Measurements from ENCODE around the gene POU6F2. TPM values are rescaled to one million over a fixed set of nuclear protein-coding genes. Genes with fewer than 3 reads are reported as not detected.

Gene POU6F2
- total RNA-seq, 1 experiment from 2014 or later = 2.9 TPM

GRCh38 chr7:38940774-38941173 is 36.9 kb upstream of the POU6F2 start (continued):
- no peak for TF ChIP-seq NFATC4 (CRISPR knock-in tag; IDR thresholded peaks at IDR 0.05)

DNA sequence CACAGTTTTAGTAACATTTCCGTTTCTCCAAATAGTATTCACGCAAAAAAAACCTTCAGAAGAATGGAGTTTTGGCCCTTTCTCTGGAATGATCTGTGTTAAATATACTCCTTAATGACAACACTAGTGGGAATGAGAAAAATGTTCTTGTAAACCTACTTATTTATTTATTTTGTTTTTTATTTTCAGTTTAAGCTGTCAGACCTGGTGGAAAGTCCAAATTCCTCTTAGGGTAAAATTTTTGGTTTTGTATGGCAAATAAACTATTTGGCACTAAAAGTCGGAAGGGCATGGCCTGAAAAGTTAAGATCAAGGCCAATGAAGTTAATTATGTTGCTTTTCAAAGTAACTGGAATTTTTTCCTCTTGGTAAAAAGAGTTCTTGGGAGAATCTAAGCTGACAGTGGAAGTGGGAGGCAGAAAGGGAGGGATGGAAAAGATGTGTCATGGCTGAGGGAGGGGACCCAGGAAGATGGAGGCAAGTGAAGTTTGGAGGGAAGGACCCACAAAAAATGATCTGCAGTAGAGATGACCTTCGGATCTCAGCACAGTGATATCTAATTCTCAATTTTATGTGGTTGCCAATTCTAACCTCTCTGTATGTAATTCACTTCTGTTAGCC is 35.2 kb upstream of the POU6F2 start:
- CTCF ChIA-PET = no interaction called here

More for the DNA sequence above, 35.2 kb upstream of the POU6F2 start:
- no peaks in the 10 kb centered on the region for H3K9me3 Mint-ChIP-seq
- TF ChIP-seq TP53 (CRISPR knock-in tag; IDR thresholded peaks at IDR 0.05) = no peak
- no peak for TF ChIP-seq RORB (CRISPR knock-in tag; IDR thresholded peaks at IDR 0.05)
- TF ChIP-seq MLX (CRISPR knock-in tag; IDR thresholded peaks at IDR 0.05) = no peak
- no peak for TF ChIP-seq HMGA2 (CRISPR knock-in tag; IDR thresholded peaks at IDR 0.05)
- no peak for TF ChIP-seq NFYB (CRISPR knock-in tag; conservative IDR thresholded peaks at IDR 0.05; ENCODE audit: low read depth)
- TF ChIP-seq ARID4B (CRISPR knock-in tag; IDR thresholded peaks at IDR 0.05; ENCODE audit: borderline replicate concordance) = no peak
- no peak for TF ChIP-seq FOXP4 (CRISPR knock-in tag; IDR thresholded peaks at IDR 0.05)
- TF ChIP-seq ATF3 (CRISPR knock-in tag; conservative IDR thresholded peaks at IDR 0.05) = no peak
- TF ChIP-seq E2F5 (CRISPR knock-in tag; IDR thresholded peaks at IDR 0.05) = no peak
- TF ChIP-seq ZSCAN18 (CRISPR knock-in tag; IDR thresholded peaks at IDR 0.05) = no peak
- TF ChIP-seq CREB1 (CRISPR knock-in tag; IDR thresholded peaks at IDR 0.05) = no peak
- TF ChIP-seq SMAD4 (CRISPR knock-in tag; IDR thresholded peaks at IDR 0.05) = no peak
- no peak for TF ChIP-seq NR1H2 (CRISPR knock-in tag; IDR thresholded peaks at IDR 0.05)
- TF ChIP-seq ZNF263 (CRISPR knock-in tag; IDR thresholded peaks at IDR 0.05; ENCODE audit: low read depth) = no peak
- no peak for TF ChIP-seq NFATC4 (CRISPR knock-in tag; IDR thresholded peaks at IDR 0.05)
- TF ChIP-seq, protein P1, sequence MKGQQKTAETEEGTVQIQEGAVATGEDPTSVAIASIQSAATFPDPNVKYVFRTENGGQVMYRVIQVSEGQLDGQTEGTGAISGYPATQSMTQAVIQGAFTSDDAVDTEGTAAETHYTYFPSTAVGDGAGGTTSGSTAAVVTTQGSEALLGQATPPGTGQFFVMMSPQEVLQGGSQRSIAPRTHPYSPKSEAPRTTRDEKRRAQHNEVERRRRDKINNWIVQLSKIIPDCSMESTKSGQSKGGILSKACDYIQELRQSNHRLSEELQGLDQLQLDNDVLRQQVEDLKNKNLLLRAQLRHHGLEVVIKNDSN (CRISPR knock-in tag; IDR thresholded peaks at IDR 0.05) = no peak
- TF ChIP-seq, protein P2, sequence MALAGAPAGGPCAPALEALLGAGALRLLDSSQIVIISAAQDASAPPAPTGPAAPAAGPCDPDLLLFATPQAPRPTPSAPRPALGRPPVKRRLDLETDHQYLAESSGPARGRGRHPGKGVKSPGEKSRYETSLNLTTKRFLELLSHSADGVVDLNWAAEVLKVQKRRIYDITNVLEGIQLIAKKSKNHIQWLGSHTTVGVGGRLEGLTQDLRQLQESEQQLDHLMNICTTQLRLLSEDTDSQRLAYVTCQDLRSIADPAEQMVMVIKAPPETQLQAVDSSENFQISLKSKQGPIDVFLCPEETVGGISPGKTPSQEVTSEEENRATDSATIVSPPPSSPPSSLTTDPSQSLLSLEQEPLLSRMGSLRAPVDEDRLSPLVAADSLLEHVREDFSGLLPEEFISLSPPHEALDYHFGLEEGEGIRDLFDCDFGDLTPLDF (CRISPR knock-in tag; IDR thresholded peaks at IDR 0.05) = no peak
- H3K4me3 Mint-ChIP-seq = no peak overlapping the region
- POLR2A ChIA-PET = no interaction called here
- ATAC-seq (no peak), DNase-seq (ENCODE audit: low spot score) (no peak)
- H3K27ac Mint-ChIP-seq = no peak overlapping the region
- peaks cover 15% of the 10 kb centered on the region for H3K4me1 Mint-ChIP-seq
- no peaks in the 10 kb centered on the region for H3K36me3 Mint-ChIP-seq
- no peaks in the 10 kb centered on the region for H3K27me3 Mint-ChIP-seq (ENCODE audit: low read depth)
